GM19467 (cell line): ENCODE results near the gene SEH1L.
"Not testable (repeated sequence)": the region's sequence is repeated elsewhere in the genome, so short reads cannot be mapped to it uniquely, and the experiment has no call there.

Source experiments
- ATAC-seq: cut with Tn5 transposase; IDR thresholded peaks from one replicate; pipeline ENCODE4 v1.9.1; 2021; ENCODE audit warnings: mild to moderate bottlenecking, moderate library complexity; ENCODE audit not compliant: unreplicated experiment

Gene SEH1L

GRCh38 chr18:12993439-12993838, 45.6 kb downstream of the SEH1L start:
- ATAC-seq = no peak

- no peak for ATAC-seq
Observed at GRCh38 chr18:12995424-12995823, 47.6 kb downstream of the SEH1L start.

- ATAC-seq = no peak
Observed at GRCh38 chr18:12995952-12996477, 48.2 kb downstream of the SEH1L start.

GRCh38 chr18:12996661-12997292, 49.0 kb downstream of the SEH1L start:
- no peak for ATAC-seq

GRCh38 chr18:12997330-12997729, 49.5 kb downstream of the SEH1L start:
- ATAC-seq = not testable (repeated sequence)

GRCh38 chr18:12998332-12999060, 50.7 kb downstream of the SEH1L start:
- ATAC-seq = no peak

- ATAC-seq = no peak
Observed at GRCh38 chr18:13003466-13003896, 55.7 kb downstream of the SEH1L start.

GRCh38 chr18:13004396-13004795, 56.6 kb downstream of the SEH1L start:
- no peak for ATAC-seq

- no peak for ATAC-seq
Observed at GRCh38 chr18:13005289-13005688, 57.5 kb downstream of the SEH1L start.

- ATAC-seq = no peak
Observed at GRCh38 chr18:13006531-13007247, 58.9 kb downstream of the SEH1L start.

- no peak for ATAC-seq
Observed at GRCh38 chr18:13007248-13007560, 59.4 kb downstream of the SEH1L start.

- no peak for ATAC-seq
Observed at GRCh38 chr18:13011719-13012118, 63.9 kb downstream of the SEH1L start.

- ATAC-seq = no peak
Observed at GRCh38 chr18:13014232-13014631, 66.4 kb downstream of the SEH1L start.

GRCh38 chr18:13014818-13015217, 67.0 kb downstream of the SEH1L start:
- ATAC-seq = no peak

GRCh38 chr18:13017247-13017875, 69.5 kb downstream of the SEH1L start:
- no peak for ATAC-seq

- no peak for ATAC-seq
Observed at GRCh38 chr18:13018374-13018773, 70.6 kb downstream of the SEH1L start.

GRCh38 chr18:13019301-13019700, 71.5 kb downstream of the SEH1L start:
- ATAC-seq = no peak

GRCh38 chr18:13022644-13023043, 74.8 kb downstream of the SEH1L start:
- no peak for ATAC-seq

- no peak for ATAC-seq
Observed at GRCh38 chr18:13025233-13025632, 77.4 kb downstream of the SEH1L start.

- ATAC-seq = no peak
Observed at GRCh38 chr18:13026583-13027270, 78.9 kb downstream of the SEH1L start.

GRCh38 chr18:13028869-13029268, 81.1 kb downstream of the SEH1L start:
- ATAC-seq = no peak
